Activated CD4-positive, alpha-beta T cell treated with anti-CD3 and anti-CD28 coated beads for 24 hours (primary cell): ENCODE measurements around the gene MBD4.
"Not testable (repeated sequence)": the region's sequence is repeated elsewhere in the genome, so short reads cannot be mapped to it uniquely, and the experiment has no call there.

Experiments used
- DNase-seq, 2 donors: peaks; one replicate each; pipeline ENCODE4 v3.0.0-alpha.2; 2020; ENCODE audit warnings: low read depth in 2 of 2

The MBD4 gene

GRCh38 chr3:129439817-129440617 lies at the start of gene MBD4, which contains the start of gene IFT122:
Gene MBD4 (minus strand): TSS chr3:129439948. CDS start chr3:129439833, 115 bp downstream.
Gene IFT122 (plus strand): TSS chr3:129440224. CDS start chr3:129440331, 107 bp downstream.
- peak; percentile 97 for DNase-seq

- not testable (repeated sequence) for DNase-seq
These were observed 49.5 kb upstream of the MBD4 start for GRCh38 chr3:129489258-129489657.

GRCh38 chr3:129487868-129488335 lies 48.2 kb upstream of the MBD4 start:
- not testable (repeated sequence) for DNase-seq

GRCh38 chr3:129487183-129487867 lies 47.6 kb upstream of the MBD4 start:
- DNase-seq: no peak

GRCh38 chr3:129486664-129487035 lies 46.9 kb upstream of the MBD4 start:
- DNase-seq: no peak

GRCh38 chr3:129485721-129486663 lies 46.2 kb upstream of the MBD4 start:
- DNase-seq: no peak

- DNase-seq: not testable (repeated sequence)
These were observed 45.4 kb upstream of the MBD4 start for GRCh38 chr3:129485146-129485545.

GRCh38 chr3:129483870-129484269 lies 44.1 kb upstream of the MBD4 start:
- DNase-seq: no peak

- DNase-seq: no peak
These were observed 43.0 kb upstream of the MBD4 start for GRCh38 chr3:129482721-129483120.

GRCh38 chr3:129481766-129482332 lies 42.1 kb upstream of the MBD4 start:
- peak in 1 of 2 donors; percentile 5 for DNase-seq

GRCh38 chr3:129481225-129481765 lies 41.5 kb upstream of the MBD4 start:
- DNase-seq: not testable (repeated sequence)

GRCh38 chr3:129476586-129476985 lies 36.8 kb upstream of the MBD4 start:
- no peak for DNase-seq

- no peak for DNase-seq
These were observed 36.1 kb upstream of the MBD4 start for GRCh38 chr3:129475863-129476262.

- no peak for DNase-seq
These were observed 35.4 kb upstream of the MBD4 start for GRCh38 chr3:129474984-129475804.

- no peak for DNase-seq
These were observed 34.0 kb upstream of the MBD4 start for GRCh38 chr3:129473769-129474152.

GRCh38 chr3:129473067-129473768 lies 33.5 kb upstream of the MBD4 start:
- DNase-seq: no peak

- no peak for DNase-seq
These were observed 31.1 kb upstream of the MBD4 start for GRCh38 chr3:129470861-129471260.

GRCh38 chr3:129469026-129469425 lies 29.3 kb upstream of the MBD4 start:
- no peak for DNase-seq

- no peak for DNase-seq
These were observed 28.2 kb upstream of the MBD4 start for GRCh38 chr3:129467932-129468331.

GRCh38 chr3:129463716-129464115 lies 24.0 kb upstream of the MBD4 start:
- DNase-seq: no peak
